Endothelial cell of umbilical vein (primary cell): Measurements from ENCODE around the gene DISP3. TPM values are rescaled to one million over a fixed set of nuclear protein-coding genes. Genes with fewer than 3 reads are reported as not detected.

Source experiments
- BruUV-seq: library from RNA; stranded (reverse); fragments of 400-500 nt; replicated peaks from 2 replicates; lab custom pipeline; 2021; lab: Mats Ljungman, UMichigan
- CTCF ChIA-PET: fragments of 300-600, 350-600 bp; sonication (Branson Sonifier 250); formaldehyde crosslinking; loops from one replicate; lab custom pipeline; 2021; ENCODE audit warnings: antibody characterized with exemption, inconsistent platforms; lab: Charles Lee
- POLR2A ChIA-PET: fragments of 300-600, 350-600 bp; sonication (Branson Sonifier 250); formaldehyde crosslinking; loops from one replicate; lab custom pipeline; 2021; ENCODE audit warnings: antibody characterized with exemption, inconsistent platforms; lab: Charles Lee
- DNase-seq: peaks from one replicate; pipeline ENCODE4 v3.0.0-alpha.2; 2011; ENCODE audit warnings: low read depth, low spot score
- FAIRE-seq: peaks from 2 replicates; lab custom pipeline; 2011; peaks lifted over from hg19 to GRCh38; lab: Jason Lieb, UNC
- H2AFZ ChIP-seq: 2 replicates; pipeline ENCODE4 v1.6.0; 2012; ENCODE audit warnings: low read depth, low read length, control low read depth, inconsistent platforms
- H3K27ac ChIP-seq: 2 replicates; pipeline ENCODE4 v1.5.1; 2011; ENCODE audit warnings: low read depth, mild to moderate bottlenecking, control low read depth, low read length, moderate library complexity; ENCODE audit not compliant: insufficient read depth
- H3K27me3 ChIP-seq, 2 experiments: 2 replicates each; pipeline versions ENCODE4 v1.6.0 to v1.6.1; 2011; ENCODE audit warnings: low read length in 2 of 2, mixed read lengths in 1 of 2; ENCODE audit not compliant: control insufficient read depth in 2 of 2, insufficient read depth in 2 of 2
- H3K36me3 ChIP-seq, 2 experiments: 2 replicates in 1 of 2; 3 replicates in 1 of 2; pipeline ENCODE4 v1.5.1; 2011; ENCODE audit warnings: low read length in 2 of 2, mild to moderate bottlenecking in 1 of 2, moderate library complexity in 1 of 2; ENCODE audit not compliant: control insufficient read depth in 2 of 2, insufficient read depth in 2 of 2; ENCODE audit errors: extremely low read depth in 1 of 2
- H3K4me1 ChIP-seq: 3 replicates; pipeline ENCODE4 v1.5.1; 2011; ENCODE audit warnings: mild to moderate bottlenecking, low read length; ENCODE audit not compliant: control insufficient read depth, insufficient read depth; ENCODE audit errors: extremely low read depth
- H3K4me2 ChIP-seq: 2 replicates; pipeline ENCODE4 v1.6.1; 2011; ENCODE audit warnings: low read length, control low read depth, mixed read lengths; ENCODE audit not compliant: insufficient read depth
- H3K4me3 ChIP-seq, 3 experiments: fragments of 200-600 bp in 1 of 3; sonication (generic), shearing (Covaris generic) in 1 of 3; replicated peaks in 1 of 3; 2 replicates each; pipeline ENCODE4 v1.5.1; 2011 to 2016; ENCODE audit warnings: control low read depth in 3 of 3, low read length in 3 of 3, mild to moderate bottlenecking in 2 of 3, inconsistent platforms in 1 of 3, low read depth in 1 of 3, moderate library complexity in 1 of 3; ENCODE audit not compliant: insufficient read depth in 1 of 3
- H3K79me2 ChIP-seq: 2 replicates; pipeline ENCODE4 v1.6.0; 2012; ENCODE audit warnings: low read length, inconsistent platforms; ENCODE audit not compliant: control insufficient read depth, insufficient read depth
- H3K9ac ChIP-seq: replicated peaks from 2 replicates; pipeline ENCODE3; 2011; ENCODE audit warnings: low read length, control low read depth; ENCODE audit not compliant: insufficient read depth; ENCODE audit errors: extremely low read depth
- H3K9me1 ChIP-seq: replicated peaks from 3 replicates; pipeline ENCODE4 v1.6.0; 2011; ENCODE audit warnings: mild to moderate bottlenecking, low read length; ENCODE audit not compliant: control insufficient read depth, insufficient read depth; ENCODE audit errors: extremely low read depth
- H3K9me3 ChIP-seq: replicated peaks from 2 replicates; pipeline ENCODE4 v1.5.1; 2012; ENCODE audit warnings: low read length, inconsistent platforms; ENCODE audit not compliant: control insufficient read depth, insufficient read depth
- H4K20me1 ChIP-seq: replicated peaks from 2 replicates; pipeline ENCODE3; 2011; ENCODE audit warnings: mild to moderate bottlenecking, low read length; ENCODE audit not compliant: control insufficient read depth, insufficient read depth; ENCODE audit errors: extremely low read depth
- CTCF ChIP-seq, 2 donors: IDR thresholded peaks; 1 replicate in 1 of 2; 2 replicates in 1 of 2; pipeline ENCODE4 v1.5.1; 2011; ENCODE audit warnings: low read length in 2 of 2, mild to moderate bottlenecking in 2 of 2, moderate library complexity in 2 of 2, control low read depth in 1 of 2, inconsistent platforms in 1 of 2, low read depth in 1 of 2; ENCODE audit not compliant: insufficient read depth in 1 of 2; ENCODE audit errors: extremely low read depth in 1 of 2
- EZH2 ChIP-seq: IDR thresholded peaks from 2 replicates; pipeline ENCODE4 v1.6.1; 2012; ENCODE audit warnings: borderline replicate concordance, low read depth, mild to moderate bottlenecking, moderate library complexity, low read length, inconsistent platforms; ENCODE audit not compliant: severe bottlenecking
- FOS ChIP-seq: IDR thresholded peaks from 2 replicates; pipeline ENCODE4 v1.6.1; 2011; ENCODE audit warnings: mild to moderate bottlenecking, low read length, moderate library complexity, borderline replicate concordance; ENCODE audit not compliant: insufficient read depth
- MAX ChIP-seq: IDR thresholded peaks from 2 replicates; pipeline ENCODE4 v1.6.1; 2011; ENCODE audit not compliant: insufficient read depth, insufficient read length
- POLR2A ChIP-seq: IDR thresholded peaks from 2 replicates; pipeline ENCODE4 v1.6.1; 2012; ENCODE audit warnings: low read depth, mild to moderate bottlenecking, control low read depth, low read length
- POLR2AphosphoS5 ChIP-seq: IDR thresholded peaks from 2 replicates; pipeline ENCODE4 v1.6.1; 2012; ENCODE audit warnings: low read depth, mild to moderate bottlenecking, control low read depth, low read length, moderate library complexity; ENCODE audit not compliant: insufficient read depth
- dilution Hi-C: fragments of 300-500 bp; cut with MboI; formaldehyde crosslinking; loops from one replicate; pipeline ENCODE4 v1.15.0; 2019; ENCODE audit warnings: low sequenced_read_pairs; ENCODE audit not compliant: extremely low pct_ligation_motif_present
- intact Hi-C: fragments of 100-400 bp; cut with micrococcal nuclease; formaldehyde crosslinking; loops from one replicate; pipeline ENCODE4 v1.10.0; 2022
- polyA plus RNA-seq, 4 experiments: library from polyadenylated mRNA; depleted of rRNA in 3 of 4; stranded (reverse) in 3 of 4; unstranded in 1 of 4; fragments of >200 nt; gene quantifications; 2 replicates each; pipeline versions ENCODE4 v1.2.1 to v1.2.3, GENCODE V29; 2011 to 2012; ENCODE audit warnings: missing spikeins in 1 of 4
- total RNA-seq: library from RNA; stranded (reverse); gene quantifications from 2 replicates; pipeline ENCODE4 v1.2.3, GENCODE V29; 2021

Gene DISP3
- total and polyA plus RNA-seq, 2 donors (not counting 3 experiments of a cell fraction or from before 2014, with no cell fraction given), result 0.26 to 0.49 TPM

- dilution Hi-C loops (no loop called here), intact Hi-C loops (no loop called here)
- Histone ChIP-seq H3K4me3 (no peak overlapping the region), H3K79me2 (no peaks in the 10 kb centered on the region), H3K4me2 (no peak overlapping the region), H3K9me3 (no peaks in the 10 kb centered on the region), H3K4me1 (no peaks in the 10 kb centered on the region), H2AFZ (no peak overlapping the region), H3K9me1 (no peaks in the 10 kb centered on the region), H3K9ac (no peak overlapping the region), H3K36me3 (no peaks in the 10 kb centered on the region), H4K20me1 (no peaks in the 10 kb centered on the region), H3K27ac (no peak overlapping the region), H3K27me3 (no peaks in the 10 kb centered on the region)
- no peak for TF ChIP-seq FOS
- no peak for TF ChIP-seq POLR2A
- TF ChIP-seq CTCF (IDR thresholded peaks at IDR 0.05; ENCODE audit: extremely low read depth in 1 of 2, insufficient read depth in 1 of 2, low read depth in 1 of 2, low read length in 2 of 2), result no peak
- TF ChIP-seq MAX, result no peak
- no peak for TF ChIP-seq EZH2
- TF ChIP-seq POLR2AphosphoS5, result no peak
- ChIA-PET POLR2A (no interaction called here), CTCF (no interaction called here)
- FAIRE-seq (no peak), DNase-seq (no peak)
- BruUV-seq, result no TSS peak
Observed at GRCh38 chr1:11535761-11536572, 57.0 kb downstream of the DISP3 start.
